ENCODE data around the gene RAB6A.
"Not testable (repeated sequence)": the region's sequence is repeated elsewhere in the genome, so short reads cannot be mapped to it uniquely, and the experiment has no call there.

RAB6A gene

GRCh38 chr11:73726825-73727224 lies 34.0 kb downstream of the RAB6A start:
- no peak for DNase-seq (ENCODE audit: low spot score)

GRCh38 chr11:73717136-73717535 lies 43.7 kb downstream of the RAB6A start:
- no peak for DNase-seq (ENCODE audit: low spot score)

- peak; percentile 29 for DNase-seq (ENCODE audit: low spot score)
Observed at GRCh38 chr11:73716153-73717056, 44.5 kb downstream of the RAB6A start.

- DNase-seq (ENCODE audit: low spot score) = no peak
Observed at GRCh38 chr11:73715541-73715940, 45.3 kb downstream of the RAB6A start.

DNA sequence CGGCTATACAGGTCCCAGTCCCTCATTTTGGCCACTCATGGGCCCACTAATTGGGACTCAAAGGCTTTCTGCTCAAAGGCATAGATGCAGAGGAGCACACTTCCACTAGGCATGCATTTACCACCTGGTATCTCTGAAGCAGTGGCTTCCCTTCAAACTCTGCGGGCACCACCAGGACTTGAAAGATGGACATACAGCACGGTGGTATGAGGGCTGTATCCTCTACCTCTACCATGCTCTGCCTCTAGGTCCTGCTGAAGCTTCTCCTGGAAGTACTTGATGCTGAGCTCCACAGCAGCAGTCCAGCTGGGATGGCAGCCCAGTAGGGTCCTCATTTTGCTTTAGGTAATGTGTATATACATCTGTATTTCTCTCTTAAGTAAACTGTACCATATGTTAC lies 49.9 kb downstream of the RAB6A start:
- DNase-seq (ENCODE audit: low spot score) = no peak

- DNase-seq (ENCODE audit: low spot score) = no peak
Observed at GRCh38 chr11:73705053-73705452, 55.8 kb downstream of the RAB6A start.

GRCh38 chr11:73693899-73694525 lies 66.9 kb downstream of the RAB6A start:
- DNase-seq (ENCODE audit: low spot score) = no peak

GRCh38 chr11:73680687-73681086 lies 80.2 kb downstream of the RAB6A start:
- no peak for DNase-seq (ENCODE audit: low spot score)

DNA sequence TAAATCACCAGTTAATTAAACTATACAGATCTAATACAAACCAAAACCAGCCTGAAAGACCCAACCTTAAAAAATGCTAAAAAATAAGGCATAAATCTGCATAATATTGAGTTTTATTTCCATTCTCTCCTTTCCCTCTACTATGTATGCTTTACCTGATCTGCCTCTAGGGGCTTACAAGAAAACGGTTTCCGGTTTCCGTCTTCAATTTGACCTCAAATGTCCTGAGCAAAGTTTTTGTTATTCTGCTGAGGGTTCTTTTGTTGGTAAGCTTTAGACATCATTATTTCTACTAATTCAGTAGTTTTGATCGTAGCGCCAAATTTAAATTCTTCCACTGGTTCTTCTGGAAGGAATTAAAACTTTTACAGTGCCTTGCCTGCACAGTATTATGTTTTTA lies 84.3 kb downstream of the RAB6A start:
- not testable (repeated sequence) for DNase-seq (ENCODE audit: low spot score)

- no peak for DNase-seq (ENCODE audit: low spot score)
Observed at GRCh38 chr11:73671701-73672100, 89.2 kb downstream of the RAB6A start.

DNA sequence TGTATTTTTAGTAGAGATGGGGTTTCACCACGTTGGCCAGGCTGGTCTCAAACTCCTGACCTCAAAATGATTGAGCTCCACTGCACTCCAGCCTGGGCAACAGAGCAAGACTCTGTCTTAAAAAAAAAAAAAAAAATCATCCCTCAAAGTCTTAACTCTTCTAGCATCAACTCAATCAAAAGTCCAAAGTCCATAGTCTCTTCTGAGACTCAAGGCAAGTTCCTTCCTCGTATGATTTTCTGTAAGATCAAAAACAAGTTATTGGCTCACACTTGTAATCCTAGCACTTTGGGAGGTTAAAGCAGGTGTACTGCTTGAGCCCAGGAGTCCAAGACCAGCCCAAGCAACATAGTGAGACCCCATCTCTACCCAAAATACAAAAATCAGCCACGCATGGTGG lies 90.1 kb downstream of the RAB6A start:
- DNase-seq (ENCODE audit: low spot score) = no peak

DNA sequence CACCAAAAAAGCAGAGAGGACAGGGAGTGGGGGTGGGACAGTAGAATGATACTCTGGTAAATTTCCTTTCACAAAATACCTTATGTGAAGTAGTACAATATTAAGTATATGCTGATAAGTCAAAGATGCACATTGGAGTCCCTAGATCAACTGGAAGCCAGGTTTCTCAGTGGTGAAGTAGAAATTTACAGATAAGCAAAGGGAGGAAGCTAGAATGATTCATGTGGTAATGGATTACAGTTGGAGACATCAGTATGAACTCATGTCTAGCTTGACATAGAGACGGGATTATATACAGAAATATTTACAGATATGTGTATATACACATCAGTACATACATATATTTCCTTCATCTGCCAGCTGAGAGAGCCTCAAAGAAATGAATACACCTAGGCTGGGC lies 93.0 kb downstream of the RAB6A start:
- DNase-seq (ENCODE audit: low spot score) = no peak

- no peak for DNase-seq (ENCODE audit: low spot score)
Observed at GRCh38 chr11:73664877-73665276, 96.0 kb downstream of the RAB6A start.

GRCh38 chr11:73663604-73664495 lies 97.0 kb downstream of the RAB6A start:
- DNase-seq (ENCODE audit: low spot score) = no peak

- DNase-seq (ENCODE audit: low spot score) = no peak
Observed at GRCh38 chr11:73662445-73663157, 98.3 kb downstream of the RAB6A start.

DNA sequence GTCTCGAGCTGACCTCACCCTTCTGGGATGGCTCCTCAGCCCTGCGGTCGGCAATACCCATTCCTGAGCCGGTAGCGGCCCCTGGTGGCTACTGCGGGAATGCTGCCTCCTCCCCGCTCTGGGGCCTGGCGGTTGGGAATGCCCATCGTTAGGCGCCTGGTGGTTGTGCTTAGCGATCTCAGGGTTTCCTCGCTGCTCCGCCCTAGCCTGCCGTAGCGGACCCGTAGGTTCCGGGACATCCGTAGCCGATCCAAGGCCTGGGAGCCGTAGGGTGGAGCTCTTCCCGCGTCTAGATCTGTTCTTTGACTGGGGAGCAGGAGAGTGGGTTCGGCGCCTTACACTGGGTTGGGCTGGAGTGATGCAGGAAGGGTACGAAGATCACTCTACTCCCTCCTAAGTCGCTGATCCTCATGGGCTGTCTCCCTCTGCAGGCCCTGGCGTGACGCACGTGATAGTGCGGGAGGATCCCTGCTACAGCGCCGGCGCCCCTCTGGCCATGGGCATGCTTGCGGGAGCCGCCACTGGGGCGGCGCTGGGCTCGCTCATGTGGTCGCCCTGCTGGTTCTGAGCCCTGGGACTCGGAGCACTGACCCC lies 99.7 kb downstream of the RAB6A start:
- DNase-seq (ENCODE audit: low spot score) = peak; percentile 84

GRCh38 chr11:73660497-73661034 lies 100.3 kb downstream of the RAB6A start:
- no peak for DNase-seq (ENCODE audit: low spot score)

DNA sequence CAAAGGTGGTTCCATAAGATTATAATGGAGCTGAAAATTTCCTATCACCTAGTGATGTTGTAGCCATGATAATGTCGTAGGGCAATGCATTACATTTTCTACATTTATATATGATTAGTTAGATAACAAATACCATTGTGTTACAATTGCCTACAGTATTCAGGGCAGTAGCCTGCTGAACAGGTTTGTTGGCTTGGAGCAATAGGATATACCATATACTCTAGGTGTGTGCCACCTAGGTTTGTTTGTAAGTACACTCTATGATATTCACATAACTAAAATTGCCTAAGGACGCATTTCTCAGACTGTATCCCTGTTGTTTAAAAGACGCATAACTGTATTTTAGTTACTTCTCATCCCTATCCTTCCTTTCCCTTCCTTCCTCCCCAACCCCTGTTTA lies 100.9 kb downstream of the RAB6A start:
- no peak for DNase-seq (ENCODE audit: low spot score)

DNA sequence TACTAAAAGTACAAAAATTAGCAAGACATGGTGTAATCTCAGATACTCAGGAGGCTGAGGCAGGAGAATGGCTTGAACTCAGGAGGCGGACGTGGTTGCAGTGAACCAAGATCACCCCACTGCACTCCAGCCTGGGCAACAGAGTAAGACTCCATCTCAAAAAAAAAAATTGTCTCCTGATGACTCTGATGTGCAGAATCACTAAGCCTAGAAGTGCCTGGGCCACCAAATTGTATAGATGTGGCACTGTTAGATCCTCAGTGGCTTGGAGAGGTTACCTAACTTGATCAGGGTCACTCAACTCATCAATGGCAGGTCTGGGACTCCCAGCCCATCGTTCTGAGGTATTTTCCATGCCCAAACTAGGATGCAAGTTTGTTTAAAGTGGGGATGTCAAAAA lies 103.9 kb downstream of the RAB6A start:
- DNase-seq (ENCODE audit: low spot score) = no peak

DNA sequence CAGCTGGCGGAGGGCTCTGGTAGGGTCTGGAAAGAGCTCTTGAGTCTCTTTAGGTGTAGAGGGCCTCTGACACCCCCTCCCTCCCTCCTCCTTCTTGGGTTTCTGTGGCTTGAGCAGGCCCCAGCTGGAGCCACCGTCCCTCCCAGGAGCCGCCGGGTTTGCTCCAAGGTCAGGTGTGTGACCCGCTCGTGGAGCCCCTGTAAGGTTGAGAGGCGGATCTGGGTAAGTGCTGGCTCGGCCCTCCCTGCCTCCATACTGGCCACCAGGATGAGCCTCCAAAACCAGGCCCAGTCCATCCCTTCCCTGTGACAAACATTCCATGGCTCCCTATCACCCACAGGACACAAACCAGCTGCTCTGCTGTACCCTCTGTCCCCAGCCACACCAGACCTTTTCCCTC lies 105.2 kb downstream of the RAB6A start:
- DNase-seq (ENCODE audit: low spot score) = no peak

DNA sequence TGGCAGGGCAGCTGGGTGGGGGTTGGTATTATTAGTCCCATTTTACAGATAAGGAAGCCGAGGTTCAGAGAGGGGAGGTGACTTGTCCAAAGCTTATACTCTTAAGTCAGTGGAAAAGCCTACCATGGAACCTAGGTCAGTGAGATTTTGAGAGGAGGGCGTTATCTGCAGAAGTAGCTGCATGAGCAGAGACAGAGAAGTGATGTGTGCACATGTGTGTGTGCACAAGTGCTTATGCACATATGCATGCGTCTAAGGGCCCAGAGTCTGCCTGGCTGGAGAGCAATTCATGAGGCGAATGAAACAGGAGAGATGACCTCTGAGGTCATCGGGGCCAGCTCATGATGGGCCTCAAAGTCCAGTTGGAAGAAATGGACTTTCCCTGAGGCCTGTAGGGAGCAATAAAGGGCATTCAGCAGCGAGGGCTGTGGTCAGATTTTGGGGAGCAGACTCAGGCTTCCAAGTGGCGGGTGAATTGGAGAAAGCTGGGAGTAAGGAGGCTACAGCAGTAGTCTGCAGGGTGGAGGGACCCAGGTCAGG lies 106.3 kb downstream of the RAB6A start:
- DNase-seq (ENCODE audit: low spot score) = no peak

Measured in kidney capillary endothelial cell (primary cell).